T-cell (primary cell): ENCODE results near the gene KRTAP10-7. TPM values are rescaled to one million over a fixed set of nuclear protein-coding genes. Genes with fewer than 3 reads are reported as not detected.
A peak's percentile ranks its signal among the peaks of the same experiment; 100 is the strongest.
"Not testable (repeated sequence)": the region's sequence is repeated elsewhere in the genome, so short reads cannot be mapped to it uniquely, and the experiment has no call there.

Source experiments
- ATAC-seq, 4 experiments: fragments of 200-7000 bp in 3 of 4; fragments of 150-1000 bp in 1 of 4; cut with Tn5 transposase; replicated peaks in 1 of 4; 1 replicate in 3 of 4; 2 replicates in 1 of 4; pipeline ENCODE4 v1.10.0; 2021; ENCODE audit warnings: moderate library complexity in 3 of 4, mild to moderate bottlenecking in 2 of 4, moderate number of reproducible peaks in 1 of 4
- CTCF ChIA-PET, 2 donors: fragments of 300-600 bp; sonication (Branson Sonifier 250); formaldehyde crosslinking; loops; one replicate each; lab custom pipeline; 2022; ENCODE audit warnings: antibody characterized with exemption in 2 of 2; lab: Charles Lee
- POLR2A ChIA-PET, 2 donors: fragments of 300-600 bp; sonication (Branson Sonifier 250); formaldehyde crosslinking; loops; one replicate each; lab custom pipeline; 2022; ENCODE audit warnings: antibody characterized with exemption in 2 of 2; lab: Charles Lee
- DNase-seq, 35 experiments: peaks; one replicate each; pipeline versions ENCODE4 v3.0.0 to v3.0.0-alpha.2; 2013 to 2023
- H3K27ac ChIP-seq: one replicate; pipeline ENCODE4 v1.5.1; 2013; ENCODE audit warnings: low read length
- H3K27me3 ChIP-seq, 2 experiments: replicated peaks in 1 of 2; 1 replicate in 1 of 2; 2 replicates in 1 of 2; pipeline versions ENCODE4 v1.6.1 to v1.7.0; 2013; ENCODE audit warnings: low read length in 1 of 2, mixed read lengths in 1 of 2; ENCODE audit not compliant: control insufficient read depth in 2 of 2, insufficient read depth in 2 of 2; ENCODE audit errors: extremely low read depth in 1 of 2
- H3K36me3 ChIP-seq, 2 donors: 1 replicate in 1 of 2; 2 replicates in 1 of 2; pipeline versions ENCODE4 v1.6.1 to v1.7.0; 2013; ENCODE audit warnings: low read length in 1 of 2; ENCODE audit not compliant: control insufficient read depth in 2 of 2, insufficient read depth in 1 of 2; ENCODE audit errors: extremely low read depth in 1 of 2
- H3K4me1 ChIP-seq, 2 experiments: 1 replicate in 1 of 2; 2 replicates in 1 of 2; pipeline versions ENCODE4 v1.6.1 to v1.7.0; 2013; ENCODE audit warnings: low read length in 2 of 2, mixed read lengths in 1 of 2; ENCODE audit not compliant: insufficient read depth in 2 of 2, control insufficient read depth in 1 of 2; ENCODE audit errors: extremely low read depth in 1 of 2
- H3K4me3 ChIP-seq, 2 donors: 1 replicate in 1 of 2; 2 replicates in 1 of 2; pipeline versions ENCODE4 v1.5.1 to v1.7.0; 2013; ENCODE audit warnings: mild to moderate bottlenecking in 2 of 2, low read length in 1 of 2, moderate library complexity in 1 of 2; ENCODE audit not compliant: control insufficient read depth in 1 of 2; ENCODE audit errors: extremely low read depth in 1 of 2
- H3K9me3 ChIP-seq: 2 replicates; pipeline ENCODE4 v1.7.0; 2013
- H3K27ac Mint-ChIP-seq, 2 donors: one replicate each; pipeline ENCODE4 v1.8.0; 2020 to 2021; ENCODE audit warnings: mild to moderate bottlenecking in 2 of 2, mixed read lengths in 2 of 2
- H3K27me3 Mint-ChIP-seq, 2 donors: one replicate each; pipeline ENCODE4 v1.8.0; 2021 to 2022; ENCODE audit warnings: mixed read lengths in 2 of 2
- H3K36me3 Mint-ChIP-seq: one replicate; pipeline ENCODE4 v1.8.0; 2021; ENCODE audit warnings: mixed read lengths
- H3K4me1 Mint-ChIP-seq, 3 donors: one replicate each; pipeline ENCODE4 v1.8.0; 2020 to 2022; ENCODE audit warnings: mixed read lengths in 3 of 3, mild to moderate bottlenecking in 1 of 3
- H3K4me3 Mint-ChIP-seq, 3 donors: one replicate each; pipeline ENCODE4 v1.8.0; 2020 to 2022; ENCODE audit warnings: mild to moderate bottlenecking in 3 of 3, mixed read lengths in 3 of 3, moderate library complexity in 3 of 3
- H3K9me3 Mint-ChIP-seq, 3 donors: one replicate each; pipeline ENCODE4 v1.8.0; 2020 to 2022; ENCODE audit warnings: mixed read lengths in 3 of 3
- WGBS: methylation state at CpG from one replicate; pipeline ENCODE4 v1.1.5; 2013; ENCODE audit warnings: missing lambda C conversion rate; ENCODE audit not compliant: insufficient coverage; 5-methylcytosine and 5-hydroxymethylcytosine counted together
- total RNA-seq, 35 experiments: library from RNA in 6 of 35; stranded (reverse) in 6 of 35; fragments of 120-200 nt in 1 of 35; gene quantifications; one replicate each; pipeline versions ENCODE4 v1.2.1 to v1.2.4 and lab custom pipeline; 2013 to 2026

The KRTAP10-7 gene
- total RNA-seq, 5 donors from 2014 or later (not counting 1 experiment from before 2014, with no cell fraction given): not detected

DNA sequence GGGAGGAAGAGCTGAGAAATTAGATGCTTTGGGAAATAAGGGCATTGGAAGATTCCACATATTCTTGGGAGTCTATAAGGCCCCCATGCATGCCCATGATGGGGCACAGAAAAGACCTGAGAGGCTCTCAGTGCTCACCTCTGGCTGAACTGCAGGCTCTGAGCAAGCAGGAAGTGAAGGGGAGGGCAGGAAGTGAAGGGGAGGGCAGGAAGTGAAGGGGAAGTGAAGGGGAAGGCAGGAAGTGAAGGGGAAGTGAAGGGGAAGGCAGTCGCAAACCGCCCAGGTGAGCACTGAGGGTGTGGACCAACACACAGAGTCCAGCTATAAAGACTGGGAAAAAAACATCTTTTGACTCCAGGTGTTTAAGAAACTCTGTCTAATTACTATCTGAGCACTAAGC, 30.0 kb downstream of the KRTAP10-7 start:
- H3K27me3 Mint-ChIP-seq: no peaks in the 10 kb centered on the region
- Histone ChIP-seq H3K36me3 (no peaks in the 10 kb centered on the region), H3K27ac (peak overlapping the region; percentile 72), H3K4me1 (peaks cover 9 to 52% of the 10 kb centered on the region in 2 experiments), H3K9me3 (peaks cover 3% of the 10 kb centered on the region), H3K4me3 (peak overlapping the region in 1 of 2 donors; percentile 51), H3K27me3 (no peaks in the 10 kb centered on the region)
- CTCF ChIA-PET: interaction anchor here in 1 of 2 donors (0.6 kb wide), 1 partner anchor 15 kb away, joined by 3 read pairs; no protein-coding TSS in a partner anchor
- H3K27ac Mint-ChIP-seq: peak overlapping the region; percentile 72 to 77
- DNase-seq (peak in 1 of 35 experiments; percentile 16), ATAC-seq (peak in 2 of 4 experiments; percentile 58 to 75)
- peaks cover 15 to 39% (median 26%) of the 10 kb centered on the region in 3 donors for H3K9me3 Mint-ChIP-seq
- peaks cover 15 to 32% (median 31%) of the 10 kb centered on the region in 3 donors for H3K4me1 Mint-ChIP-seq
- H3K36me3 Mint-ChIP-seq: peaks cover 23% of the 10 kb centered on the region
- POLR2A ChIA-PET: no interaction called here
- no CpG with 5 or more reads among the region's 2 CpGs for WGBS
- peak overlapping the region in 1 of 3 donors; percentile 53 for H3K4me3 Mint-ChIP-seq

- Mint-ChIP-seq H3K36me3 (peaks cover 23% of the 10 kb centered on the region), H3K27ac (peak overlapping the region in 1 of 2 donors; percentile 7), H3K4me1 (peaks cover 15 to 24% (median 23%) of the 10 kb centered on the region in 3 donors), H3K4me3 (no peak overlapping the region), H3K9me3 (peaks cover 15 to 39% (median 26%) of the 10 kb centered on the region in 3 donors), H3K27me3 (no peaks in the 10 kb centered on the region)
- H3K36me3 ChIP-seq: no peaks in the 10 kb centered on the region
- peaks cover 3% of the 10 kb centered on the region for H3K9me3 ChIP-seq
- DNase-seq (no peak), ATAC-seq (no peak)
- CTCF ChIA-PET: no interaction called here
- H3K4me1 ChIP-seq: peaks cover 9 to 36% of the 10 kb centered on the region in 2 experiments
- H3K4me3 ChIP-seq: no peak overlapping the region
- POLR2A ChIA-PET: no interaction called here
- H3K27ac ChIP-seq: no peak overlapping the region
- no CpG with 5 or more reads among the region's 1 CpG for whole genome bisulfite sequencing
- no peaks in the 10 kb centered on the region for H3K27me3 ChIP-seq
Observed at GRCh38 chr21:44632067-44632466, 31.7 kb downstream of the KRTAP10-7 start.

DNA sequence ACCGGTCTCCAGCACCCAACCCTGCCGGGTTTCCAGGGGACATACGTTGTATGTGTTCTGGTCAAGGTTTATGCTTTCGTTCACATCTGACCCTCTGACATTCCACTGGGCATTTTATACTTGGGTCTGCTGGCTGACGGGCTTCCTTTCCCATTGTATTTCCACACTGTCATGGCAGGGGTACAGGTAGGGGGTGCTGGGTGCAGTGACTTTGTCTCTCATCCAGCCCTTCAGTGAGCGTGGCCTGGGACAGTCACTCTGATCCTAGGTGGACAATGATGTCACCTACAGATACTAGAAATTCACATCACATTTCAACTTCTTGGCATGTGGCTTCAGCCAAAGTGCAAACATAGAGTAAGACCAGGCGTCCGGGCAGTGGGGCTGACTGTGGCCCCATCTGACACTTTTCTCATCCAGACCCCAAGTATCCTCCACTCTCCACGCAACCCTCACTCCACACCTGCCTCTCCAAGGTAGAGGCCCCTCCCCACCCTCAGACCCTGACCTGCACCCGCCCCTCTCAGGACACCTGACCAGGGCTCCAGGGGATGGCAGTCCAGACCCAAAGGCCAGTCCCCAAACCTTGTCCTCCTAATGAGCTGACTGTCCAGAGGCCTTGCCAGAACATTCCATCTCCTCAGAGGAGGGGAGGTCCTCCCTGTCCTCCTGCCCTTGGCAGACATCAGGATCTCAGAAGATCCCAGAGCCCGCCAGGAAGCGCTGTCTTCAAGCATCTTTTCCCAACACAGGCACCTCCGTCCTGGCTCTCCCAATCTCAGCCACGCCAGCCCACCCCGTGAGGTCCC, 36.0 kb downstream of the KRTAP10-7 start:
- peaks cover 13% of the 10 kb centered on the region for H3K36me3 Mint-ChIP-seq
- DNase-seq (peak in 1 of 35 experiments; percentile 9), ATAC-seq (no peak)
- peaks cover 0 to 11% of the 10 kb centered on the region in 2 donors for H3K27me3 Mint-ChIP-seq
- Histone ChIP-seq H3K4me3 (no peak overlapping the region), H3K27ac (no peak overlapping the region), H3K27me3 (peaks cover 0 to 16% of the 10 kb centered on the region in 2 experiments), H3K36me3 (no peaks in the 10 kb centered on the region), H3K4me1 (no peaks in the 10 kb centered on the region), H3K9me3 (no peaks in the 10 kb centered on the region)
- no peak overlapping the region for H3K27ac Mint-ChIP-seq
- CTCF ChIA-PET: no interaction called here
- POLR2A ChIA-PET: no interaction called here
- H3K4me1 Mint-ChIP-seq: no peaks in the 10 kb centered on the region
- H3K4me3 Mint-ChIP-seq: no peak overlapping the region
- 86% methylated on average over 12 of the region's 15 CpGs for WGBS
- peaks cover 18 to 35% (median 19%) of the 10 kb centered on the region in 3 donors for H3K9me3 Mint-ChIP-seq

DNA sequence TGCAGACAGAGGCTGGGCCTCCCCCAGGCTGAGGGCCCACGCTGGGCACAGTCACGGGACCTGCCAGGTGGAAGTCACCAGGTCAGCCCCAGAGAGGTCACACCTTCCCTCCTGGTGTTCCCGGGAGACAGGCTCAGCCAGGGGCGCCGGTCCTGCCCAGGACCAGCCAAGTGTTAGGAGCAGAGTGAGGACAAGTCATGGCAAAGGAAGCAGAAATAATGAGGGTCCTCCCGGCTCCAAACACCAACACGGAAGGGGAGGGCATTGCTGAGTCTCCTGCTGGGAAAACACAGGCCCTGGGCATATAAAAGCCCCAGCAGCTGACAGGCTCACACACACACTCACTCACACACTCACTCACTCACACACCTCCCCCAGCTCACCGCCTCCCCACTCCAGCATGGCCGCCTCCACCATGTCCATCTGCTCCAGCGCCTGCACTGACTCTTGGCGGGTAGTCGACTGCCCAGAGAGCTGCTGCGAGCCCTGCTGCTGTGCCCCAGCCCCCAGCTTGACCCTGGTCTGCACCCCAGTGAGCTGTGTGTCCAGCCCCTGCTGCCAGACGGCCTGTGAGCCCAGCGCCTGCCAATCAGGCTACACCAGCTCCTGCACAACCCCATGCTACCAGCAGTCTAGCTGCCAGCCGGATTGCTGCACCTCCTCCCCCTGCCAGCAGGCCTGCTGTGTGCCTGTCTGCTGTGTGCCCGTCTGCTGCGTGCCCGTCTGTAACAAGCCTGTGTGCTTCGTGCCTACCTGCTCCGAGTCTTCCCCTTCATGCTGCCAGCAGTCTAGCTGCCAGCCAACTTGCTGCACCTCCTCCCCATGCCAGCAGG, 36.8 kb downstream of the KRTAP10-7 start, which contains the start of gene KRTAP10-10:
TSS of gene KRTAP10-10 (plus strand) at position 339 of the 833 bp plus-strand sequence. CDS start at position 401, 62 bp downstream.
- Histone ChIP-seq H3K36me3 (no peaks in the 10 kb centered on the region), H3K4me3 (no peak within 1 kb of the TSS), H3K27ac (no peak within 1 kb of the TSS), H3K27me3 (peaks cover 0 to 17% of the 10 kb centered on the region in 2 experiments), H3K9me3 (no peaks in the 10 kb centered on the region), H3K4me1 (no peaks in the 10 kb centered on the region)
- Mint-ChIP-seq H3K27me3 (peaks cover 0 to 11% of the 10 kb centered on the region in 2 donors), H3K9me3 (peaks cover 11 to 32% (median 17%) of the 10 kb centered on the region in 3 donors), H3K4me1 (no peaks in the 10 kb centered on the region), H3K4me3 (no peak within 1 kb of the TSS), H3K36me3 (peaks cover 6% of the 10 kb centered on the region), H3K27ac (peak within 1 kb of the TSS in 1 of 2 donors; percentile 42)
- ATAC-seq (no peak), DNase-seq (no peak)
- WGBS: 79% methylated on average over 6 of the region's 21 CpGs
- POLR2A ChIA-PET: no interaction called here
- CTCF ChIA-PET: no interaction called here

- CTCF ChIA-PET, DNase-seq, H3K27ac ChIP-seq, H3K4me1 ChIP-seq, H3K36me3 ChIP-seq, H3K4me1 Mint-ChIP-seq, H3K36me3 Mint-ChIP-seq, H3K4me3 ChIP-seq, ATAC-seq, POLR2A ChIA-PET, H3K4me3 Mint-ChIP-seq, H3K9me3 ChIP-seq: not testable (repeated sequence)
- WGBS: 75% methylated on average over 3 of the region's 12 CpGs
- Mint-ChIP-seq H3K9me3 (peaks cover 12 to 31% (median 18%) of the 10 kb centered on the region in 3 donors), H3K27ac (peak overlapping the region in 1 of 2 donors; percentile 42), H3K27me3 (peaks cover 0 to 11% of the 10 kb centered on the region in 2 donors)
- H3K27me3 ChIP-seq: peaks cover 0 to 17% of the 10 kb centered on the region in 2 experiments
Observed at GRCh38 chr21:44637851-44638348, 37.5 kb downstream of the KRTAP10-7 start.
